SH-SY5Y (cell line): ENCODE data around the gene VTI1A.

Experiments
- GATA2 ChIP-seq: IDR thresholded peaks from 2 replicates; pipeline ENCODE4 v1.6.1; 2011; ENCODE audit warnings: mild to moderate bottlenecking, low read depth, low read length
- GATA3 ChIP-seq: IDR thresholded peaks from 2 replicates; pipeline ENCODE4 v1.6.1; 2011; ENCODE audit warnings: low read depth, mild to moderate bottlenecking, low read length, moderate library complexity

VTI1A gene

GRCh38 chr10:112832959-112833358 lies 385.9 kb downstream of the VTI1A start:
- TF ChIP-seq GATA3 (no peak), GATA2 (no peak)

GRCh38 chr10:112834751-112835181 lies 387.8 kb downstream of the VTI1A start:
- TF ChIP-seq GATA2 (no peak), GATA3 (no peak)

- TF ChIP-seq GATA3 (no peak), GATA2 (no peak)
Observed at GRCh38 chr10:112835217-112835715, 388.3 kb downstream of the VTI1A start.

- no peak for TF ChIP-seq GATA3
- TF ChIP-seq GATA2 = no peak
Observed at GRCh38 chr10:112835944-112836451, 389.0 kb downstream of the VTI1A start.

- no peak for TF ChIP-seq GATA3
- TF ChIP-seq GATA2 = no peak
Observed at GRCh38 chr10:112838784-112839481, 391.9 kb downstream of the VTI1A start.

DNA sequence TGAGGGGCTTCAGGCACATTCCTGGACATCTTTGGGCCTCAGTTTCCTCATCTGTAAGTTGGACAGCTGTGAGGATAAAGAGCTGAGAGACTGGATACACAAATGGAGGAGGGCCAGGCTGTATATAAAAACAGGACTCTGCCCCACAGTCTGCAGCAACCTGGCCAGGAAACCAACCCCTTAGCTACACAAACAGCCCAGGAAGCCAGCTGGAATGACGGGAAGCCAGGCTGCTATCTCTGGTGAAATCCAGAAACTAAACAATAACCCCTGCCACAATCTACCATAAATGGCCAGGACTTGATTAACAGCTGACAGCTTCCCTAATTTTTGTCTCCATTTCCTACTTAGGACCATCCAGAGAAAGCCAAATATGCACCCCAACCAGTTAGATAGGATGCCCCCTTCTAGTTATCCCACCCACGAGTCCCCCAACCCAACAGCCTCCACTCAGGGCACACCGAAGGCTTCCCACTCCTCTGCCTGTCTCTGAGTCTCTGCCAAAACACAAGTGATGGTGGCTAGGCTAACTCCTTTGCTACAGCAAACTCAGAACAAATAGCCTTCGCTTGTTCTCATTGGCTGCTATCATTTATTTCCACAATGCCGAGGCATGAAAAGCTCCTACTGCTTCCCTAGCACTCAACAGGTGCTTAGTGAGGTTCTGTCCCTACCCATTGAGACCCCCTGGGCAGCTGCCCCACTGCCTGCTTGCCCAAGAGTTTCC lies 393.1 kb downstream of the VTI1A start:
- TF ChIP-seq GATA3 (no peak), GATA2 (no peak)

- TF ChIP-seq GATA3 (no peak), GATA2 (no peak)
Observed at GRCh38 chr10:112841549-112841948, 394.5 kb downstream of the VTI1A start.

DNA sequence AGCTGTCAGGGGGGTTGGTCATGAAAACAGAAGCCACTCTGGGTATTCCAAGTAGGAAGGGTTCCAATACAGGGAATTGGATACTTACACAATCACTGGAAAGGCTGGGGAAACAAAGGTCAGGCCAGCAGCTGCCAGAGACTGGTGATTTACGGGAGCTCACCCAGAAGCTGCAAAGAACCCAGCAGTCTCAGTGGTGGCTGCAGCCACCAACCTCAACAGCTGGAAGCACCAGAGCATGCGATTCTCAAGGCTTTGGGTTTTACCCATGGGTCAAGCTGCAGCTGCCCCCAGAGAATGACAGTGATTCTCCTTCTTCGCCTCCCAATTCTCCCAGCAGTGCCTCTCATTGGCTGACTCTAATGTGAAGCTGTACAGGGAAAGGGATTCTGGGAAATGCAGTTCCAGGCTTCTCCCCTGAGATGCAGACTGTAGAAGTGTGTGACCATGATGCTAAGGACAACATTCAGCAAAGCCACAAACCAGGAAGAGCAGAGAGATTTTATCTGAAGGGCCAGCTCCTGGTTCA lies 395.9 kb downstream of the VTI1A start:
- TF ChIP-seq GATA3 (no peak), GATA2 (peak; percentile 58; the same call in 1 of the 2 replicates)

DNA sequence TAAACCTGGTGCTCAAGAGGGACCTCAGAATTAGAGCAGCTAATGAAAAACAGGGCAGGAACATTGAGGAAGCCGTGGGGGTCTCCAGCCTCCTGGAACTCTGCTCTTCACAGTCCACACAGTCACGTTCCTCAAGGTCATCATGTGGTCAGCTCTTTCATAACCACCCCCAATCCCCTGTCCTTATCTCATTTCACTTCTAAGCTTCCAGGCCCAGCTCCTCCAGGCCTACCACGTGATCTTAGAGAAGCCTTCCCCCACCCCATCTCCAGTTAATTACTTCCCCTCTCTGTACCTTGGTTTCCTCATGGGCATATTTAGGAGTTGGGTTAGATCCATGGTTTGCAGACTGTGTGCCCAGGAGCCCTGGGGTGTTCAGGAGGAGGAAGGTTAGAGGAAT lies 396.6 kb downstream of the VTI1A start:
- no peak for TF ChIP-seq GATA3
- TF ChIP-seq GATA2 = no peak

- TF ChIP-seq GATA2 (no peak), GATA3 (no peak)
Observed at GRCh38 chr10:112844681-112845544, 397.9 kb downstream of the VTI1A start.

DNA sequence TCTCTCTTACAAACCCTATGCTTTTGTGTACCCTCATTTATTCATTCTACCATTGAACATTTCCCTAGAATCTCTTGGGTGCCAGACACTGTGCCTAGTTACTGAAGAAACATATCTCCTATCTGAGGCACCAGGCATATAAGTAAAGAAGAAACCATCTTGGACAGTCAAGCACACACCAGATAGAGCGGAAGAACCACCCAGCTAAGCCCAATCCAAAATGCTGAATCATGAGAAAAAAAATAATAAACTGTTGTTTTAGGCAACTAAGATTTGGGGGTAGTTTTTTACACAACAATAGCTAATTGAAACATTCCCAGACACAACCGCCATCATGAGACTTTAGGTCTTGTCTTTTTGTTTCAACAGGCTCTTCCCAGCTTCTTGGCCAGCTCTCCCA lies 400.8 kb downstream of the VTI1A start:
- TF ChIP-seq GATA2 (no peak), GATA3 (no peak)

DNA sequence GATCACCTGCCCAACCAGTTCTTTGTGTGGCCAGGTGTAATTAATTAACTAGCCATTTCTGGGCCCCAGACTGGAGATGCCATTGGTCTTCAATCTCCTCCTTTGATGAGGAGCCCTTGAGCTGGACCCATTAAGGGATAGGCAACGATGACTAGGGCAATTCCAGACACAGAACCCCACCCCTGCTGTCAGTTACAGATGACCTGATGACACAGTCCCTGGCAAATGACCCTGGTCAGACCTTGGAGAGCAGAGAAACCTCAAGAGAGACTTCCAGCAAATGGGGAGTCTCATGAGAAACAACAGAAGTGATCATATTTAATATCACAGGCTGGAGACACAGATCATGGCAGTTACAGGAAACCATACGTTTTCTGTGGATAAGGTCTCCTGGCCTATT lies 401.2 kb downstream of the VTI1A start:
- no peak for TF ChIP-seq GATA2
- TF ChIP-seq GATA3 = no peak

DNA sequence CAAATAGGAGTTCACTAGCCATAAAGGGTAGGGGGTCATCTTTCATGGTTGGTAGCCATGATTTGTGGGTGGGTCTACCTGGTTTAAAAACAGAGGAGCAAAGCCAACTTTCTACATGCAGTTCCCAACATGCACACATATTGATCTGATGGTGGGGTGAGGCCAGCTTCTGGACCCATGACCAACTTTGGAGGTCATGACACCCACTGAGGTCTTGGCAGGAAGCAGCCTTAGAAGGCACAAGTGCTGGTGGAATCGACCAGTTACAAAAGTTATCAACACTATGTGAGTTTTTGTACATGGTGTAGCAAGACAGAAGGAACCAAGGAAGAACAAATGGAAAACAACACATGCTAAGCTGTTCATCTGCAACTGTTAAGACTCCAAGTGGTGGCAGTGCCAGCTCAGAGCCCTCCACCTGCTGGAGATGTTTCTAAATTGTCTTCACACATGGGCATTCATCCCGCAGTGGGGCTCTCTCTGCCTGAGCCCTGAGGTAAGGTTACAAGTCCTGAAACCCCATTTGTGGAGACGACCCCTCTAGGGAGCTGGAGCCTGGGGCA lies 401.9 kb downstream of the VTI1A start:
- TF ChIP-seq GATA3 = no peak

DNA sequence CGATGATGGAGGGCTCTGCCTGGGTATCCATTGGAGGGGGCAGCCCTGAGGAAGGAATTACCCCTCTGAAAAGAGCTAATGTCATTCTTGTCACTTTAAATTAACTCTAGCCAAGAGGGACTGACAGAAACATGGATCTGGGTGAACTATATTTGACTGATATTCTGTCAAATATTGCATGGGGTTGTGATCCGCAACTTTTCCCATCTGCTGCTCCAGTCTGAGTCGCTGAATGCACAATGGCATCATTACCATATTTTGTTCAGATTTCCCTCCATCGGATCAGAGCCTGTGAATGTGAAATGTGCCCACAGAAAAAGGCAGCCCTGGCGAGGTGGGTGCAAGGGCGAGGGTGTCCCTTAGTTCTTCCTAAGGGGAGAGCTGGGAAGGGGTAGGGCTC lies 402.5 kb downstream of the VTI1A start:
- TF ChIP-seq GATA3 = no peak
- TF ChIP-seq GATA2 = no peak
